Panc1 (cell line): ENCODE data around the gene RALGPS1. TPM values are rescaled to one million over a fixed set of nuclear protein-coding genes. Genes with fewer than 3 reads are reported as not detected.

Experiments used
- ATAC-seq: fragments of 200-7000 bp; cut with Tn5 transposase; 2 replicates; pipeline ENCODE4 v1.9.1; 2020; ENCODE audit warnings: mild to moderate bottlenecking, moderate library complexity
- BruUV-seq: library from RNA; stranded (reverse); fragments of 400-500 nt; replicated peaks from 2 replicates; lab custom pipeline; 2021; lab: Mats Ljungman, UMichigan
- CTCF ChIA-PET: fragments of 300-600 bp; sonication (Branson Sonifier 250); formaldehyde crosslinking; loops from one replicate; lab custom pipeline; 2022; ENCODE audit warnings: antibody characterized with exemption; lab: Charles Lee
- POLR2A ChIA-PET: fragments of 300-600 bp; sonication (Branson Sonifier 250); formaldehyde crosslinking; loops from one replicate; lab custom pipeline; 2022; ENCODE audit warnings: antibody characterized with exemption; lab: Charles Lee
- DNase-seq: peaks from one replicate; pipeline ENCODE4 v3.0.0-alpha.2; 2010; ENCODE audit warnings: low read depth, low spot score
- H3K27ac ChIP-seq: 2 replicates; pipeline ENCODE4 v1.5.1; 2011; ENCODE audit warnings: mild to moderate bottlenecking, low read length, inconsistent platforms
- H3K27me3 ChIP-seq: fragments of 200-500 bp; sonication (Bioruptor generic); 2 replicates; pipeline ENCODE4 v1.6.0; 2014; ENCODE audit warnings: low read length, inconsistent platforms; ENCODE audit not compliant: control insufficient read depth, insufficient read depth
- H3K36me3 ChIP-seq: fragments of 200-500 bp; sonication (Bioruptor generic); 2 replicates; pipeline ENCODE4 v1.5.1; 2014; ENCODE audit warnings: inconsistent platforms, mild to moderate bottlenecking, low read length, moderate library complexity; ENCODE audit not compliant: control insufficient read depth, insufficient read depth
- H3K4me1 ChIP-seq: 2 replicates; pipeline ENCODE4 v1.5.1; 2011; ENCODE audit warnings: inconsistent platforms, mild to moderate bottlenecking, low read length, moderate library complexity; ENCODE audit not compliant: control insufficient read depth, insufficient read depth
- H3K4me3 ChIP-seq, 2 experiments: 2 replicates each; pipeline ENCODE4 v1.5.1; 2011 to 2012; ENCODE audit warnings: low read depth in 2 of 2, low read length in 2 of 2, mild to moderate bottlenecking in 2 of 2, inconsistent platforms in 1 of 2, moderate library complexity in 1 of 2
- H3K9me3 ChIP-seq: fragments of 200-500 bp; sonication (Bioruptor generic); 2 replicates; pipeline ENCODE4 v1.5.1; 2014; ENCODE audit warnings: low read depth, mild to moderate bottlenecking, inconsistent platforms, low read length, moderate library complexity; ENCODE audit not compliant: control insufficient read depth, insufficient read depth
- CTCF ChIP-seq: fragments of 450-650 bp; IDR thresholded peaks from 2 replicates; pipeline ENCODE4 v1.5.1; 2017; ENCODE audit warnings: mild to moderate bottlenecking
- POLR2AphosphoS5 ChIP-seq: IDR thresholded peaks from 2 replicates; pipeline ENCODE4 v1.6.1; 2012; ENCODE audit warnings: mild to moderate bottlenecking, low read depth, low read length, moderate library complexity
- SIN3A ChIP-seq: IDR thresholded peaks from 2 replicates; pipeline ENCODE4 v1.6.1; 2012; ENCODE audit warnings: low read depth, mild to moderate bottlenecking, low read length, moderate library complexity, borderline replicate concordance; ENCODE audit not compliant: insufficient read depth
- TCF7L2 ChIP-seq: IDR thresholded peaks from 2 replicates; pipeline ENCODE4 v1.6.1; 2011; ENCODE audit warnings: mild to moderate bottlenecking, low read depth, low read length, inconsistent platforms
- in situ Hi-C: cut with HindIII; loops from 2 replicates; pipeline ENCODE4 v1.10.0; 2016; ENCODE audit warnings: low sequenced_read_pairs, low pct_unique_long_range_greater_than_20kb
- intact Hi-C: fragments of 100-400 bp; cut with micrococcal nuclease; formaldehyde crosslinking; loops from one replicate; pipeline ENCODE4 v1.10.0; 2022; ENCODE audit not compliant: unreplicated experiment
- total RNA-seq: library from RNA; stranded (reverse); gene quantifications from one replicate; pipeline ENCODE4 v1.2.1, GENCODE V29; 2021; ENCODE audit not compliant: unreplicated experiment
- TF ChIP-seq, protein P1 (sequence below), 2 experiments: IDR thresholded peaks; 2 replicates each; pipeline ENCODE4 v1.6.1; 2011 to 2012; ENCODE audit warnings: low read depth in 2 of 2, control low read depth in 1 of 2, low read length in 1 of 2, mild to moderate bottlenecking in 1 of 2, moderate library complexity in 1 of 2; ENCODE audit not compliant: insufficient read depth in 1 of 2

Gene RALGPS1
- total RNA-seq, 1 experiment from 2014 or later: 7.2 TPM

DNA sequence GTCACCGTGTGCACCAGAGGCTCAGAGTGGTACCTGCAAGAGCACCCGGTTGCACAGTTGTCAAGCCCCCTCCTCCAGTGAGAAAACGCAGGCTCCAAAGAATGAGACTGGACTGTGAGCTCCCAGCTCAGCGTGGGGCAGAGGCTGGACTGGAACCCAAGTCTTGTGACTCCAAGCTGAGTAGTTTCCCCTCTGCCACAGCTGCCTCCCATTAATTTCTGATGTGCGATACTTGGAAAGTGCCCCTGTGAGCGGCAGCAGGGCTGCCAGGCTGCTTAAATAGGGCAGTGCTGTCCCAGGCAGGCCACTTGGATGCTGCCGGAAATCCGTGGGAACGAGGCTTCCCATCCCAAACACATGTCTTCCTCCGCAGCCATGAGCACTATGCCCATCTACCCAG is 270.1 kb downstream of the RALGPS1 start:
- no peak for ATAC-seq
- in situ Hi-C loops (no loop called here), intact Hi-C loops (no loop called here)
- Histone ChIP-seq H3K4me3 (no peak overlapping the region), H3K36me3 (no peaks in the 10 kb centered on the region), H3K27me3 (no peaks in the 10 kb centered on the region), H3K27ac (no peak overlapping the region), H3K4me1 (no peaks in the 10 kb centered on the region), H3K9me3 (no peaks in the 10 kb centered on the region)
- POLR2A ChIA-PET: no interaction called here
- TF ChIP-seq, protein P1, sequence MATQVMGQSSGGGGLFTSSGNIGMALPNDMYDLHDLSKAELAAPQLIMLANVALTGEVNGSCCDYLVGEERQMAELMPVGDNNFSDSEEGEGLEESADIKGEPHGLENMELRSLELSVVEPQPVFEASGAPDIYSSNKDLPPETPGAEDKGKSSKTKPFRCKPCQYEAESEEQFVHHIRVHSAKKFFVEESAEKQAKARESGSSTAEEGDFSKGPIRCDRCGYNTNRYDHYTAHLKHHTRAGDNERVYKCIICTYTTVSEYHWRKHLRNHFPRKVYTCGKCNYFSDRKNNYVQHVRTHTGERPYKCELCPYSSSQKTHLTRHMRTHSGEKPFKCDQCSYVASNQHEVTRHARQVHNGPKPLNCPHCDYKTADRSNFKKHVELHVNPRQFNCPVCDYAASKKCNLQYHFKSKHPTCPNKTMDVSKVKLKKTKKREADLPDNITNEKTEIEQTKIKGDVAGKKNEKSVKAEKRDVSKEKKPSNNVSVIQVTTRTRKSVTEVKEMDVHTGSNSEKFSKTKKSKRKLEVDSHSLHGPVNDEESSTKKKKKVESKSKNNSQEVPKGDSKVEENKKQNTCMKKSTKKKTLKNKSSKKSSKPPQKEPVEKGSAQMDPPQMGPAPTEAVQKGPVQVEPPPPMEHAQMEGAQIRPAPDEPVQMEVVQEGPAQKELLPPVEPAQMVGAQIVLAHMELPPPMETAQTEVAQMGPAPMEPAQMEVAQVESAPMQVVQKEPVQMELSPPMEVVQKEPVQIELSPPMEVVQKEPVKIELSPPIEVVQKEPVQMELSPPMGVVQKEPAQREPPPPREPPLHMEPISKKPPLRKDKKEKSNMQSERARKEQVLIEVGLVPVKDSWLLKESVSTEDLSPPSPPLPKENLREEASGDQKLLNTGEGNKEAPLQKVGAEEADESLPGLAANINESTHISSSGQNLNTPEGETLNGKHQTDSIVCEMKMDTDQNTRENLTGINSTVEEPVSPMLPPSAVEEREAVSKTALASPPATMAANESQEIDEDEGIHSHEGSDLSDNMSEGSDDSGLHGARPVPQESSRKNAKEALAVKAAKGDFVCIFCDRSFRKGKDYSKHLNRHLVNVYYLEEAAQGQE (IDR thresholded peaks at IDR 0.05; ENCODE audit: insufficient read depth in 1 of 2, low read depth in 2 of 2, low read length in 1 of 2): no peak
- TF ChIP-seq POLR2AphosphoS5 (no peak), TCF7L2 (no peak), SIN3A (no peak), CTCF (no peak)
- no peak for DNase-seq
- no TSS peak for BruUV-seq
- CTCF ChIA-PET: no interaction called here

GRCh38 chr9:127185181-127185580 is 270.6 kb downstream of the RALGPS1 start:
- Histone ChIP-seq H3K27me3 (no peaks in the 10 kb centered on the region), H3K27ac (no peak overlapping the region), H3K9me3 (no peaks in the 10 kb centered on the region), H3K36me3 (no peaks in the 10 kb centered on the region), H3K4me3 (no peak overlapping the region), H3K4me1 (no peaks in the 10 kb centered on the region)
- ChIA-PET POLR2A (no interaction called here), CTCF (no interaction called here)
- intact Hi-C loops (no loop called here), in situ Hi-C loops (no loop called here)
- no TSS peak for BruUV-seq
- ATAC-seq (no peak), DNase-seq (no peak)
- TF ChIP-seq POLR2AphosphoS5 (no peak), TCF7L2 (no peak), CTCF (no peak), SIN3A (no peak)
- TF ChIP-seq, protein P1 (IDR thresholded peaks at IDR 0.05; ENCODE audit: insufficient read depth in 1 of 2, low read depth in 2 of 2, low read length in 1 of 2): no peak
